ENCODE data around the gene TOGARAM2.

The TOGARAM2 gene

DNA sequence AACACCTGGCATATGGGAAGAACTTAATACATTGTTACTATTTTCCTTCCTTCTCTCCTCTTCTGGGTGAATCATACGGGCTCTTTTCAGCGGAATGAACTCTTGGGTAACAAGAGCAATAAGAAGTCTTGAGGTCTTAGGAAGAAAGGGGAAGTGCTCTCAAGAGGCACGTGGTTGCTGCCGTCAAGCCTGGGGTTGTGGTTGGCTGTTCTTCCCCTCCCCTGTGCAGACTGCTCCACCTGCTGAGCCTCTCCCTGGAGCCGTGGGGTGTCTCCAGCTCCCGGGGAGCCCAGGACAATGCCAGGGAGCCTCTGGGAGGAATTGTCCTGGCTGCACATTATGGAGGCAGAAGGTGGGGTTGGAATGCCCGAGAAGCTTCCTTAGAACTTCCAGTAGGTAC, 19.4 kb downstream of the TOGARAM2 start:
- no peak for DNase-seq

DNA sequence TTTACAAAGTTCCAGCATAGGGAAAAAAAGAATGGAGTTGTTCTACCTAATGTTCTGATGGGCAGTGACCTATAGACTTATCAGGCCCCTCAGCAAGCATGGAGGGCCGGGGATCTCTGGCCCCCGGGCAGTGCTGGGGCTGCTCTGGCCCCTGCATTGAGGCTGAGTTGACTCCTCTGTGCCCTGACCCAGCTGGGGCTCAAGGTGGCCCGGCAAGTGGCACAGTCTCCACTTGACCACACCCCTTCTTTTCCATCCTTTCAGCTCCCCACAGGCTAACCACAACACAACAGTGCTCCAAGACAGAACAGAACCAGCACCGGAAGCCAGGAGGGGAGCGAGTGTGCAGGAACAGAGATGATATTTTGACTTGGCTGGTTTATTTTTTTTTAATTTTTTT, 19.9 kb downstream of the TOGARAM2 start:
- DNase-seq = no peak

DNA sequence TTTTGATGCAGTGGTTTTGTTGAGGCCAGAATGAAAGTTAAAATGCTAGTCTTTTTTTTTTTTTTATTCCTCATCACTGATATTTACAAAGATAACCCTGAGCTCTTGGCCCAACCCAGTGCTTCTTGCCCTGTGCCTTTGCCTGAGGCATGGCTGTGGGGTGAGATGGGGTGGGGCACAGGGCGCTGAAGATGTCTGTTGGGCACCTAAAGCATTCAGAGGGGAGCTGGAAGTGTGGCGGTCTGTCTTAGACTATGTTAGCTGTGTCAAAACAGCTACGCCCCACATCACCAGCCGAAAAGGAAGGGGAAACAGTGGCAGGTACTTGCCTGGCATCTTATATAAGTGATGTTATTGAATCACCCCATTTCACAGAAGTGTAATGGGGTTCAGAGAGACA, 20.7 kb downstream of the TOGARAM2 start:
- no peak for DNase-seq

DNA sequence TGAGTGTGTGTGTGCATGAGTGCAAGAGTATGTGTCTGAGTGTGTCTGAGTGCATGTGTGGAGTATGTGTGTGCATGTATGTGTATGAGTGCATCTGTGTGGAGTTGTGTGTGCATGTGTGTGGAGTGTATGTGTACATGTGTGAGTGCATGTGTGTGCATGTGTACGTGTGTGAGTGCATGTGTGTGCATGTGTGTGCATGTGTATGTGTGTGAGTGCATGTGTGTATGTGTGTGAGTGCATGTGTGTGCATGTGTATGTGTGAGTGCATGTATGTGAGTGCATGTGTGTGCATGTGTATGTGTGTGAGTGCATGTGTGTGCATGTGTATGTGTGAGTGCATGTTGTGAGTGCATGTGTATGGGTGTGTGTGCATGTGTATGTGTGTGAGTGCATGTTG, 23.7 kb downstream of the TOGARAM2 start:
- DNase-seq = no peak

DNA sequence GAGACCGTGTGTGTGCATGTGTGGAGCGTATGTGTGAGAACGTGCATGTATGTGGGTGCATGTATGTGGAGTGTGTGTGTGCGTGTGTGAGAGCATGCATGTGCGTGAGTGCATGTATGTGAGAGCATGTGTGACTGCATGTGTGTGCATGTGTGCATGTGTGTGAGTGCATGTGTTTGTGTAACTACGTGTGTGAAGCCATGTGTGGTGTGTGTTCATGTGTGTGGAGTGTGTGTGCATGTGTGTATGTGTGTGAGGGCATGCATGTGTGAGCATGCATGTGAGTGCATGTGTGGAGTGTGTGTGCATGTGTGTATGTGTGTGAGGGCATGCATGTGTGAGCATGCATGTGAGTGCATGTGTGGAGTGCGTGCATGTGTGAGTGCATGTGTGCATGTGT, 24.2 kb downstream of the TOGARAM2 start:
- no peak for DNase-seq

DNA sequence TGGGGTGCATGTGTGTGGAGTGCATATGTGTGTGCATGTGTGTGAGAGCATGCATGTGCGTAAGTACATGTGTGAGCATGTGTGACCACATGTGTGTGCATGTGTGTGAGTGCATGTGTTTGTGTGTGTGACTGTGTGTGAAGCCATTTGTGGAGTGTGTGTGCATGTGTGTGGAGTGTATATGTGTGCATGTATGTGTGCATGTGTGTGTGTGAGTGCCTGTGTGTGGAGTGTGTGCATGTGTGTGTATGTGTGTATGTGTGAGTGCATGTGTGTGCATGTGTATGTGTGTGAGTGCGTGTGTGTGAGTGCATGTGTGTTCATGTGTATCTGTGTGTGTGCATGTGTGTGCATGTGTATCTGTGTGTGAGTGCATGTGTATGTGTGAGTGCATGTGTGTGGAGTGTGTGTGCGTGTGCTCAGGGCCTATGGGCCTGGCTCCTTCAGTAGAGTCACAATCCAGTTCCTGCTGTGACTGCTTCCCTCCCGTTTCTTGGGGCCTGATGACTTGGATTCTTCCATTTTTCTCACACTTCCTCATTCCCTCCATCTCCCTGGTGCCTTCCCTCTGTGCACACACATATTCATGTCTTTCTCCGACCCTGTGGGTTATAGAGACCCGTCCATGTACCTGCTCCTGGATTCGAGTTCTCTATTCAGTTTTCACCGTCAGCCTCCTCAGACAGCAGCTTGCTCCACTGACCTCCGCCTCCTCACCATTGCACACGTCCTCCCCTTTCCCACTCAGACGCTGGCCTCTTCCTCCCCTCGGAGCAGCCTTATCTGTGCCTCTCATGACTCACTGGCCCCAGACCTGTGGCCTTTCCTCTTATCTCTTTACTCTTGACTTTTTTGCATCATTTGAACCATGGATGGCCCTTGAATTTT, 25.2 kb downstream of the TOGARAM2 start:
- no peak for DNase-seq

DNA sequence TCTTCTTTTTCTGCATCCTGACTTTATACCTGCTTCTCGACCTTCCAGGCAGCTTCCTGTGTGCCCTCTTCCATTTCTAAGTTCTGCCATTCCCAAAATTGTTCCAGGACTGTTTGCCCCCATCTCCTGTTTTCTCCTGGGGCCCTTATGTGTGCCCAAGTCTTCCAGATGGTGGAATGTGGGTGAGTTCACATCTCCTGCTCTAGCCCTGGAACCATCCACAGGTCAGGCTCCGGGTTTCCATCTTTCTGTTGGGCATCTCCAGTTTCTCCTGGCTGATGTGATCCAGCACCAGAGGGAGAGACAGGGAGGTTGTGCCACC, 25.8 kb downstream of the TOGARAM2 start:
- DNase-seq = no peak

DNA sequence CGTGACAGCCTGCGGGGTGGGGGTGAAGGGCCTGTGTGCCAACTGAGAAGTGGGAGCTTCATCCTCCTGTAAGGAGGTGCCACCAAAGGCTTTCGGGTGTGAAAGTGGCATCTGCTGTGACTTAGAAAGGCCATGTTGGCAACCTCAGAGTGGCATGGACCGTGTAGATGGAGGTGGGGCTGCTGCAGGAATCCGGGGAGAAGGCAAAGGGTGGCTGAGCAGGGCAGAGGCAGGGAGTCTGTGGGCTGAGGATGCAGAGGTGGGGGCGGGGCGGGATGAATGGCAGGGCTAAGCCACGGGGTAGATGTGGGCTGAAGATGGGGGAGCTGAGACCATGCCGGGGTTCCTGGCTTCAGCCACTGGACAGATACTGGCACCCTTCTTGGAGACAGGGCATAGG, 28.2 kb downstream of the TOGARAM2 start:
- DNase-seq = no peak

DNA sequence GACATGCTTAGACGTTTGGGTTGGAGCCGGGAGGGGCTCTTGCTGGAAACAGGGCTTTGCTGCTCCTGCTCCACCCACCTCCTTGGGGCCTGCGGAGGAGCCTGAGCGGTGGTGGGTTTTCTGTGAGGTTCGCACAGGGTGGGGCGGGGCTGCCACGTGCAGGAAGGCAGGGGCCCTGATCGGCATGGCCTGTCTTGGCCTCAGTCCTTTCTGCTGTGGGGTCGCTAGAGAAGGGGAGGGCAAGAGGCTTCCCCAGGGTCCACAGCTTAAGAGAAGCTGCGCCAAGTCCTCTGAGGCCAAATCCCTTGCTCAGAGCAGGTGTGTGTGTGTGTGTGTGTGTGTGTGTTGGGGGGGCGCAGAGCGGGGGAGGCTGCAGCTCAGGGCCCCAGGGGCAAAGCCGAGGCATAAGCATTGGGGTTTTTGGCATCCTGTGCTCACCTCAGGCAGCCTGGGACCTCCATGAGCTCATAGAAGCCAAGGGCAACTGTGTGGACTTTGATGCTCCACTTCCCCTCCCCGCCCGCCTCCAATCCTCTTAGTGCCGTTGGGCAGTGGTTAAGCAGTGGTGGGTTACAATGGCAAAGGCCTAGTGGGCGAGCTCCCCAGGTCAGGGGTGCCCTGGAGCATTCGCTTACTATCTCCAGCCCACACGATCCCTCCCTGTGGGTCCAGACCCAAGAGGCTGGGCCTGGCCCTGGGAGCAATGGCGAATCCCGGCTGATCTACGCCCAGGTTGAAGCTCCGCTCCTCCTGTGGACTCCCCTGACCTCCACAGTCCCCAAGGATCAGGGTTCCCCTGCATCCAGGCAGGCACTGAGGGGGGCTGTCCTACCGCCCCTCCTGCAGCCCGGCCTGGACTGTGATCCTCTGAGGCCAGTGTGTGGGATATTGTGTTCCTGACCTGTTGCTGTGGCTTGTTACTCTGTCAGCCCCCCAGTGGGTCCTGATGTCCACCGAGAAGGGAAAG, 28.9 kb downstream of the TOGARAM2 start:
- DNase-seq = no peak

DNA sequence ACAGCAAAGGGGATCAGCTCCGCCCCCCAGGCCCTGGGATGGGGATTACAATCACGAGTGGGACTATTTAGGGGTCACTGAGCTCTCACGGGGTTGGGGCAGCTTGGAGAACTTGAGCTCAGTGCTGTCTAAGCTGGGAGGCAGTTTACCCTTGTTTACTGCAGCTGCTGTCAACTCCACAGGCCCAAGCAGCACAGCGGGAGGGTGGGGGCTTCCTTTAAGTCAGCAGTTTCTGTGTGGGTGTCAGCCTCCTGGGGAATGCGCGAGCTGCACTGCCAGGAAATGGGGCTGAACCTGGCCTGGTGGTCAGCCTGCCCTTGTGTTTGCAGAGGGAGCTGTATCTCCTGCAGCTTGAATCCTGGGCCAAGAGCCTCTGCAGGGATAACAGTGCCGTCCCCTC, 29.8 kb downstream of the TOGARAM2 start:
- no peak for DNase-seq

DNA sequence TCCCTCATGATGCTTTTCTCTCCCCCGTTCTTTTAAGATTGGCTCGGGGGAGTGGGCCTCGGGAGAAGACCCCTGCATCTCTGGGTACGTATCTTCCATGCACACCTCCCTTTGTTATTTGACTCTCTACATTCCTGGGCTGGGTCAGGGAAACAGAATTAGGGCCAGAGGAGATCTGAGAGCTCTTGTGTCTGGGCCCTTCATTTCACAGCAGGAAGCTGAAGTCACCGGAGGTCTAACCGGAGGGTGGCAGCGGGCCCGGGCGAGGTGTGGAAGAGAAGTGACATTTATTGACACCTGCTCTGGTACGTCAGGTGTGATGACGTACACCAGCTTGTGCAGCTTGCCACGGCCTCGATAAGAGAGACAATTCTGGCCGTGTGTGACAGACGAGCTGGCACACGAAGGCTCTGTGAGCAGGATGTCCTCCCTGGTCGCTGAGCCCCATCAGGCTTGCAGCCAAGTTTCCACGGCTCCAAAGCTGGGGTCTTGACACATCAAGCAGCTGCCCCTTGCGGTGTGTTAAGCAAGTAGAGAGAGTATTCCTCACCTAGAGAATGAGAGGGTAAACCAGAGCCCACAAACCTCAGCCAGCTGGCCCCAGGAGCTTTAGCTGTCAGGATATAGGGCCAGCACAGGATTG, 30.4 kb downstream of the TOGARAM2 start:
- DNase-seq = no peak

DNA sequence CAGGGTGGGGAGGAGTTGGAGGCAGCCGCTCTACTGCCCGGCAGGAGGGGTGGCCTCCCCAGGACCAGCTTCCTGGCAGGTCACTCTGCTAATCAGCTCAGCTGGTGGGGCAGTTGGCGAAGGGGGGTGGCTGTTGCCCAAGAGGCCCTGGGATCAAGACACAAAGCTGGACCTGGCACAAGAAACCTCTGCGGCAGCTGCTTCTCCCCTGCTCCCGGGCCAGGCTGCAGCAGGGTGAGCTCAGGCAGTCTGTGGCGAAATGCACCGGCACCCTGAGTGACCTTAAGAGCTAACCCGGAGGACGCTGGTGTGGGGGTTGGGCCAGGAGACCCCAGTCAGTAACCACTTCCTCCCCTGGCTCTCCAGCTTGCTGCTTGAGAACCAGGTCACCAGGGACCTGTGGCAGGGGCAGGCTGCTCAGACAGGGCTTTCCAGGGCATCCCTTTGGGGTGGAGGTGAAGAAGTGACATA, 31.1 kb downstream of the TOGARAM2 start:
- DNase-seq = no peak

DNA sequence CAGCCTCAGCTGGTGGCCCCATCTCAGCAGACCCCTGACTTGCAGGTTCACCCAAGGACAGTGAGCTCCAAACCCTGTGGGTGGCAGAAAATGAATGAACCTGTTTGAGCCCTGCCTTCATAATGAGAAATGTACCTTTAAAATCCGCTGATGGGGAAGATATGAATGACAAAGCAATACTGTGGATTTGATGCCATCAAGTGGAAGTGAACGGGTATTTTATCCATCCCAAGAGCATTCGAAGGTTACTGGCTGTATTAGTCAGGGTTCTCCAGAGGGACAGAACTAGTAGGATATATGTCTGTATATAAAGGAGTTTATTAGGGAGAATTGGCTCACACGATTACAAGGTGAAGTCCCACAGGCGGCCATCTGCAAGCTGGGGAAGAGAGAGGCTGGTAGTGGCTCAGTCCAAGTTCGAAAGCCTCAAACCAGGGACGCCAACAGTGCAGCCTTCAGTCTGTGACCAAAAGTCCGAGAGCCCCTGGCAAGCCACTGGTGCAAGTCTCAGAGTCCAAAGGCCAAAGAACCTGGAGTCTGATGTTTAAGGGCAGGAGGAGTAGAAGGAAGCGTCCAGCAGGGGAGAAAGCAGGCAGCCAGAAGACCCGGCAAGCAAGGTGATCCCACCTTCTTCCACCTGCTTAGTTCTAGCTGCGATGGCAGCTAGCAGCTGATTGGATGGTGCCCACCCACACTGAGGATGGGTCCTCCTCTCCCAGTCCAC, 32.1 kb downstream of the TOGARAM2 start:
- no peak for DNase-seq

DNA sequence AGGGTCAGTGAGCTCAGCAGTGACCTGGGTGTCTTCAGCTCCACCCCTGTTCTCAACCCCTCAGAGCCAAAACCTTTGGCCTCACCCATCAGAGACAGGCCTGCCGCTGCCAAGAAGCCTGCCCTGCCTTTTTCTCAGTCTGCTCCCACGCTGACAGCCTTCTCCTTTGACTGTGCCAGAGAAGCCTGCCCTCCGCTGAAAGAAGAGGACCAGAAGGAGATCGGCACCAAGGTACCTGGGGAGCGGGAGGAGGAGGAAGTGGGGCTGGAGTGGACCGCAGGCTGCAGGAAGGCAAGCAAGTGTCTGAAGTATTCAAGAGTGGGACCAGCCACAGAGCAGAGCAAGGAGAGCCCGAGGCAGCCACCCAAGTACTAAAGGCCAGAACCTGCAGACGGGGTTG, 33.2 kb downstream of the TOGARAM2 start:
- no peak for DNase-seq

DNA sequence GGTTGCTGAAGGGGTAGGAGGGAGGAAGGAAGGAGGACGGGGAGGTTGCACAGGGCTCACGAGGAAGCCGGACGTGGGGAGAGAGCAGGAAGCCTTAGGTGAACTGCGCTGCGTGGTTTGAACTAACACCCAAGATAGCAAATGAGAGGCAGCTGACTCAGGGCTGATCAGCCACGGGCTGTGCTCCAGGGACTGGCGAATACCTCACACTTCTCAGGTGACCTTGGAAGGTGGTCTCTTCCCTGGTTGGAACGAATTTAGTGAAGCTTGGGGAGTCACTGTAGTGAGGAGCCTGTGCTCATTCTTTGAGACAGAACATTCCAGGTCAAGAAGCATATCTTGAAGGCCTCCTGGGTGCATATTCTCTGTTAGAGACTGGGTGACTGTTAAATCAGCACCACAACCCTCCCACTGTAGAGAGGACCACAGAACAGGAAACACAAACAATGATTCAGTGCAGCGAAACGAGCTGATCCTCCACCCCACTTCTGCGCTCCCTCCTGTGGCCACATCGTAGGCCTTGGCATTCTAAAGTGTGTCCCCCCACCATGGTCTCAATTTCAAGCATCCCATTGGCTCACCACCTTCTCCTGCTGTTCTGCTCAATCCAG, 33.8 kb downstream of the TOGARAM2 start:
- DNase-seq = no peak

DNA sequence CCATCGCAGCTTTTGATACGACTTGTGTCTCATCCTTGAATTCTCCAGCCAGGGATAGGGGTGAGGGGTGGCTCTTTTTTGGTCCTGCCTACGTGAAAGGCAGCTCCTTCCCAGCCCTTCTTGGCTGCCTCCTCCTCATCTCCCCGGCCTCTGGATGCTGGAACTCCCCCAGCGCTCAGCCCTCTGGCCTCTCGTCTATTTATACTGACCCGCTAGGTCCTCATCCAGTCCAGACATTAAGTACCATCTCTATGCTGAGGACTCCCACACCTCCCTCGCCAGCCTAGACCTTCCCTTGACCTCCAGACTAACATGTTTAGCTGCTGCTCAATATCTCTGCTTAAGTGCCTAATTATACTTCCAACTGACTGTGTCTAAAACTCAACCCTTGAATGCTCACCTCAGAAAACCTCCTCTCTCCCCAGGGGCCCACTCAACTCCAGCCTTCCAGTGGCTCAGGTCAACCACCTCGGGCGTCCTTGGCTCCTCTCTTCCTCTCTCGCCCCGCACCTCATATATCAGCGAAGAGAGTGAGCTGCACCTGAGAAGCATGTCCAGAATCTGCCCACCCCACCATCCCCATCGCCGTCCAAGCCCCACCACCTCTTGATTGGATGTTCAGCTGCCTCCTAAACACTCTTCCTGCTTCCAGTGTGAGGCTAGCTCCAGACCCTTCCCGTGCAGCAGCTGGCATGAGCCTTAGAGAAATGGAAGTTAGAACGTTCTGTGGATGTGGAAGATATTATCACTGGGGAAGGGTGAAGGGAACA, 34.8 kb downstream of the TOGARAM2 start:
- no peak for DNase-seq

DNA sequence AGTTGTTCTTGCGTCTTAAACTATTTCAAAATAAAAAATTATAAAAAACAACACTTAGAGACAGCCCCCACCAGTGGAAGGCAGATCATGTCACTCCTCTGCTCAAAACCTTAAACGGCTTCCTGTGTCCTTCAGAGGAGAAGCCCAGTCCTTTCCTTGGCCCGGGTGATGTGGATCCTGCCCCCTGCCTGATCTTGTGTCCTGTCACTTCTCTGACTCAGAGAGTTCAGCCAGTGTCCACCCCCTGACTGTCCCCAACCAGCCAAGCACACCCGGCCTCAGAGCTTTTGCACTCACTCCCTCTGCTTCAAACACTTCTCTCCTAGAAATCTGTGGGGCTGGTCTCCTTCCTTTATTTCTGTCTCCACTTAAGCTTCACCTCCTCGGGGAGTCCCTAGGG, 35.4 kb downstream of the TOGARAM2 start:
- no peak for DNase-seq

DNA sequence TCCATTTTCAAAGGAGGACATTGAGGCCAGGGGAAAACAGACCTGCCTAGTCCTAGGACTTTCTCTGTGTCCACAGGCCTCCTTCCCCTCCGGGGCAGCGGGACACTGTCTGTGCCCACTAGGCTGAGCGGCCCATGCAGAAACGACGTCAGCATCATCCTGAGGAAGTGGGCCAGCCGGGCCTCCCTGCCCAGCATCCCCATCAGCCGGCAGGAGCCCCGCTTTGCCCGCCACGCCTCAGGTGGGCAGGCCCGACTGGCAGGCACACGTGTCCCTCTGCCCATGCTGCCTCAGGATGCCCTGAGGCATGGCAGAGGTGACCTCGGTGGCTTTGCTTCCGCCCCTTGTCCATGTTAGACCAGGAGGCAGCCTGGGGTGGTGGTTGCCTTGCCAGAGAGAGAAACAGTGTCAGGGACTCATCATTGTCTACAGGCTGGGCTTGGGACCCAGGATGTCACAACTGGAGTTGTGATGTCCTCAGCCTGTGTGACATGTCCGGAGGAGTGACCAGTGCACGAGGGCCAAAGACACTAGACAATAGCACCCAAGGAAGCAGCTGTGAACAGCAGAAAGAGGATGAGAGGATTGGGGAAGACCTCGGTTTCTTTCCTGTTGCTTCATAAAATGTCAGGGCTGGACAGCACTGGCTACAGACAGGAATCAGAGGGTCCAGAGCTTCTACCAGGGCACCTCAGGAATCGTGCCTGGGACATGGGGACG, 36.8 kb downstream of the TOGARAM2 start:
- DNase-seq = no peak

DNA sequence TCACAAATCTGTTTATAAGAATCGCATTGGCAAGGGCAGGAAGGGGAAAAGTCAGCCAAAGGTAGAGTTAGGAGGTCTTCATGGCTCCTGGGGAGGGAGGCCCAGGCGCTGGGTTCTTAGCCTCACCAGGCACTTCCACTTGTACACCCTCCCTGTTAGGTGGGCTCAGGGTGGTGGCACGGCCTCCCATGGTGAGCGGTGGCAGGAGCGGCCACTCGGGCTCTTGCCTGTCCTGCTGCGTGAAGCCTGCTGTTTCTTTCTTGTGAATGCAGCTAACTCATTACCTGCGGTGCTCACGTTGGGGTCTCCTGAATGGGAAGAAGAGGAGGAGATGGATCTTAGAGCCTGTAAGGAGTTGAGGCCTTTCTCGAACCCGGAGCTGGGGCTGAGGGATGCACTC, 40.8 kb downstream of the TOGARAM2 start:
- no peak for DNase-seq

DNA sequence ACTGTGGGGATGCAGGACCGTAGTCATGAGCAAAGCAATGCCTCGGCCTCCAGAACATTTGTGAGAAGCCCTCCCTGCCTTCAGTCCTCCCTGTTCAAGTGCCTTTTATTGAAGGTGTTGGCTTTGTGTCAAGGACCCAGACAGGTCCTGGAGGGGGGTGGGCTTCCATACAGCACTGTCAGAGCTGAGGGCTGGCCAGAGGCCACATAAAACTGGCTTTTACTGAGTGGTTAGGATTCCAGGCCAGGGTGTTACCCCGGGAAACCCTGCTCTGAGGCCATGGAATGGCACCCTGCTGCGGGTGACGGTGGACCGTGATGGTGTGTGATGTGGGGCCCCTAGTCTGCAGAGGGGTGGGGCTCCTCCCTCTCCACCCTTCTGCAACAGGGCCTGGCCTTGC, 41.6 kb downstream of the TOGARAM2 start:
- no peak for DNase-seq

DNA sequence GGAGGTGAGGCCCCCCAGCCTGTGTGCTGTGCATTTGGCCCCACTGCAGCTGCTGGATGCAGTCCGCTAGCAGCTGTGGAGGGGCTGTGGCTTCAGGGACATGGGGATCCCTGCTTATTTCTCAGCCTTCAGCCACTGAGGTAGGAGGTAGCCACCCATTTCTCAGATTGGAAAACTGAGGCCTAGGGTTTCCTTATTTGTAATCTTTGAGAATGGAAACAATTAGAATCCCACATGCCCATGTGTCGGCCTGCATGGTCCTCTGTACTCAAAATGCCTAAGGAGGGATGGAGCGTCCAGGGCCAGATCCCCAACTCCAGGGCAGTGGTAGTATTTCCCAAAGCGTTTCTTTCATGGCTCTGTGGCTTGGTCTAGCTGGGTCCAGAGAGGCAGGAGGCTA, 42.1 kb downstream of the TOGARAM2 start:
- DNase-seq = no peak
